Prostate gland (tissue), 2 donors: Measurements from ENCODE around the gene CLCA1.

ENCODE experiments used
- POLR2AphosphoS5 ChIP-seq: sonication (generic); formaldehyde crosslinking; IDR thresholded peaks from one replicate; pipeline ENCODE4 v1.6.1; 2017; ENCODE audit warnings: antibody characterized with exemption
- TF ChIP-seq, protein P1 (sequence below), 4 experiments: fragments of 200-600 bp in 2 of 4; fragments of 450-650 bp in 2 of 4; sonication (generic) in 2 of 4; IDR thresholded peaks; 1 replicate in 3 of 4; 2 replicates in 1 of 4; pipeline ENCODE4 v1.5.1; 2016 to 2019; ENCODE audit warnings: antibody characterized with exemption in 4 of 4, mild to moderate bottlenecking in 2 of 4, moderate library complexity in 2 of 4

DNA sequence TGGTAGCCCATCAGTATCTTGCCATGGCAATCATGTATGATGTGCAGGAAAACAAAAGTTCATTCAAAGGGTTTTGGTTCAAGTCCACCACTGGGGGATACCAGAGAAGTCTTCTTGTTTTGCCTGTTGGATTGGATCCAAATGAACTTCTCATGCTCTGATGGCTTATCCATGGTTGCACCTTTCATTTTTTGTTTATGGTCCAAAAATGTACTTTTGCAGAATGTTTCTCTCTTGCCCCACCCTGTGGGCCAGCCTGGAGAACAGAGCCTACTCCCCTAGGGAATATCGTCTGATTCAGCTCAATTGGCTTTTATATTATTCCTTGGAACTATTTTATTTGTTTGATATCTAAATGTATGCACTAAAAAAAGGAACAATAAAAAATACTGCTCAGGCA is 20.1 kb upstream of the CLCA1 start:
- TF ChIP-seq, protein P1, sequence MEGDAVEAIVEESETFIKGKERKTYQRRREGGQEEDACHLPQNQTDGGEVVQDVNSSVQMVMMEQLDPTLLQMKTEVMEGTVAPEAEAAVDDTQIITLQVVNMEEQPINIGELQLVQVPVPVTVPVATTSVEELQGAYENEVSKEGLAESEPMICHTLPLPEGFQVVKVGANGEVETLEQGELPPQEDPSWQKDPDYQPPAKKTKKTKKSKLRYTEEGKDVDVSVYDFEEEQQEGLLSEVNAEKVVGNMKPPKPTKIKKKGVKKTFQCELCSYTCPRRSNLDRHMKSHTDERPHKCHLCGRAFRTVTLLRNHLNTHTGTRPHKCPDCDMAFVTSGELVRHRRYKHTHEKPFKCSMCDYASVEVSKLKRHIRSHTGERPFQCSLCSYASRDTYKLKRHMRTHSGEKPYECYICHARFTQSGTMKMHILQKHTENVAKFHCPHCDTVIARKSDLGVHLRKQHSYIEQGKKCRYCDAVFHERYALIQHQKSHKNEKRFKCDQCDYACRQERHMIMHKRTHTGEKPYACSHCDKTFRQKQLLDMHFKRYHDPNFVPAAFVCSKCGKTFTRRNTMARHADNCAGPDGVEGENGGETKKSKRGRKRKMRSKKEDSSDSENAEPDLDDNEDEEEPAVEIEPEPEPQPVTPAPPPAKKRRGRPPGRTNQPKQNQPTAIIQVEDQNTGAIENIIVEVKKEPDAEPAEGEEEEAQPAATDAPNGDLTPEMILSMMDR (IDR thresholded peaks at IDR 0.05): no peak
- no peak for TF ChIP-seq POLR2AphosphoS5
